HEK293 (cell line): ENCODE data around the gene MAP1LC3B2.
A peak's percentile ranks its signal among the peaks of the same experiment; 100 is the strongest.

Experiments
- CTCF ChIA-PET: fragments of 350-600 bp; formaldehyde crosslinking; extraction: SDS; loops from one replicate; lab custom pipeline; 2021; ENCODE audit warnings: antibody characterized with exemption; lab: Yijun Ruan, JAX
- POLR2A ChIA-PET: fragments of 300-600 bp; formaldehyde crosslinking; extraction: SDS; loops from one replicate; lab custom pipeline; 2020; ENCODE audit warnings: antibody characterized with exemption, inconsistent platforms; lab: Yijun Ruan, JAX
- H3K27ac ChIP-seq: fragments of 200-500 bp; sonication (Bioruptor generic); 2 replicates; pipeline ENCODE4 v1.5.1; 2014; ENCODE audit warnings: low read depth, low read length, control low read depth, inconsistent platforms; ENCODE audit errors: extremely low read depth
- H3K36me3 ChIP-seq, 2 experiments: fragments of 200-500 bp in 1 of 2; sonication (Bioruptor generic) in 1 of 2; 1 replicate in 1 of 2; 2 replicates in 1 of 2; pipeline ENCODE4 v1.5.1; 2014 to 2017; ENCODE audit warnings: inconsistent platforms in 2 of 2, low read length in 2 of 2; ENCODE audit not compliant: control insufficient read depth in 2 of 2, insufficient read depth in 1 of 2
- H3K4me1 ChIP-seq: fragments of 200-500 bp; sonication (Bioruptor generic); 2 replicates; pipeline ENCODE4 v1.5.1; 2014; ENCODE audit warnings: mild to moderate bottlenecking, low read length, inconsistent platforms; ENCODE audit not compliant: control insufficient read depth, insufficient read depth
- H3K4me3 ChIP-seq: 2 replicates; pipeline ENCODE4 v1.5.1; 2011; ENCODE audit warnings: low read depth, mild to moderate bottlenecking, control low read depth, low read length, moderate library complexity
- H3K9me3 ChIP-seq: fragments of 200-500 bp; sonication (Bioruptor generic); 2 replicates; pipeline ENCODE4 v1.5.1; 2014; ENCODE audit warnings: low read depth, low read length, inconsistent platforms; ENCODE audit not compliant: control insufficient read depth, insufficient read depth
- ZBTB17 ChIP-seq: fragments of 450-650 bp; formaldehyde crosslinking; IDR thresholded peaks from 2 replicates; pipeline ENCODE4 v1.5.1; 2016; ENCODE audit warnings: missing biosample characterization, missing genetic modification characterization
- ZNF121 ChIP-seq: fragments of 450-650 bp; formaldehyde crosslinking; IDR thresholded peaks from 2 replicates; pipeline ENCODE4 v1.5.1; 2016; ENCODE audit warnings: missing biosample characterization, missing genetic modification characterization
- ZNF223 ChIP-seq: fragments of 450-650 bp; formaldehyde crosslinking; IDR thresholded peaks from 2 replicates; pipeline ENCODE4 v1.5.1; 2016; ENCODE audit warnings: missing biosample characterization, missing genetic modification characterization
- ZNF341 ChIP-seq: fragments of 450-650 bp; formaldehyde crosslinking; IDR thresholded peaks from 2 replicates; pipeline ENCODE4; 2016; ENCODE audit warnings: low read depth, missing biosample characterization, missing genetic modification characterization
- ZNF37A ChIP-seq: fragments of 450-650 bp; IDR thresholded peaks from 2 replicates; pipeline ENCODE4 v1.5.1; 2018; ENCODE audit warnings: missing biosample characterization, missing genetic modification characterization
- ZNF391 ChIP-seq: fragments of 450-650 bp; formaldehyde crosslinking; IDR thresholded peaks from 2 replicates; pipeline ENCODE4 v1.5.1; 2016; ENCODE audit warnings: low read depth, missing biosample characterization, missing genetic modification characterization, borderline replicate concordance
- ZNF501 ChIP-seq: fragments of 450-650 bp; formaldehyde crosslinking; IDR thresholded peaks from 2 replicates; pipeline ENCODE4 v1.5.1; 2016; ENCODE audit warnings: missing biosample characterization, missing genetic modification characterization
- ZNF837 ChIP-seq: fragments of 450-650 bp; formaldehyde crosslinking; IDR thresholded peaks from 2 replicates; pipeline ENCODE4 v1.5.1; 2016; ENCODE audit warnings: missing biosample characterization, missing genetic modification characterization
- TF ChIP-seq, protein P1 (sequence below): fragments of 450-650 bp; formaldehyde crosslinking; IDR thresholded peaks from 2 replicates; pipeline ENCODE4 v1.5.1; 2017; ENCODE audit warnings: missing biosample characterization, missing genetic modification characterization
- TF ChIP-seq, protein P2 (sequence below): fragments of 450-650 bp; formaldehyde crosslinking; IDR thresholded peaks from 2 replicates; pipeline ENCODE4 v1.5.1; 2016; ENCODE audit warnings: missing biosample characterization, missing genetic modification characterization
- TF ChIP-seq, protein P3 (sequence below): fragments of 450-650 bp; formaldehyde crosslinking; IDR thresholded peaks from 2 replicates; pipeline ENCODE4 v1.5.1; 2017; ENCODE audit warnings: missing biosample characterization, missing genetic modification characterization
- TF ChIP-seq, protein P4 (sequence below): fragments of 450-650 bp; formaldehyde crosslinking; IDR thresholded peaks from 2 replicates; pipeline ENCODE4 v1.5.0; 2017; ENCODE audit warnings: missing biosample characterization, missing genetic modification characterization, borderline replicate concordance
- TF ChIP-seq, protein P5 (sequence below): fragments of 450-650 bp; formaldehyde crosslinking; IDR thresholded peaks from 2 replicates; pipeline ENCODE4 v1.5.1; 2016; ENCODE audit warnings: missing biosample characterization, missing genetic modification characterization
- TF ChIP-seq, protein P6 (sequence below): fragments of 450-650 bp; formaldehyde crosslinking; IDR thresholded peaks from 2 replicates; pipeline ENCODE4 v1.5.1; 2016; ENCODE audit warnings: missing biosample characterization, missing genetic modification characterization
- TF ChIP-seq, protein P7 (sequence below): fragments of 450-650 bp; formaldehyde crosslinking; IDR thresholded peaks from 2 replicates; pipeline ENCODE4 v1.5.1; 2016; ENCODE audit warnings: missing biosample characterization, missing genetic modification characterization

MAP1LC3B2 gene

DNA sequence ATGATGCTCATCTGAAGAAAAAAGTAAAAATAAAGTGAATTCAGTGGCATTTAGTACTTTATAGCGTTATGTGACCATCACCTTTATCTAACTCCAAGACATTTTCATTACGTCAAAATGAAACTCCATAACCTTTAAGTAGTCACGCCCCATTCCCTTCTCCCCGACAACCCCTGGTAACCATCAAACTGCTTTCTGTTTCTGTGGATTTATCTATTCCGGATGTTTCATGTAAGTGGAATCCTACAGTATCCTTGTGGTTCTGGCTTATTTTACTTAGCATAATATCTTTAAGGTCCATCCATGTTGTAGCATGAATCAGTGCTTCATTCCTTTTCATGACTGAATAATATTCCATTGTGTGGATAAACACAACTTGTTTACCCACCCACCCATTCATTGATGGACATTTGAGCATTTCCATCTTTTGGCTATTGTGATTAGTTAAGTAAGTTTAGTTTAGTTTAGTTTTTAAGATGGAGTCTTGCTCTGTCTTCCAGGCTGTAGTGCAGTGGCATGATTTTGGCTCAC, 18.5 kb upstream of the MAP1LC3B2 start (continued):
- TF ChIP-seq, protein P1, sequence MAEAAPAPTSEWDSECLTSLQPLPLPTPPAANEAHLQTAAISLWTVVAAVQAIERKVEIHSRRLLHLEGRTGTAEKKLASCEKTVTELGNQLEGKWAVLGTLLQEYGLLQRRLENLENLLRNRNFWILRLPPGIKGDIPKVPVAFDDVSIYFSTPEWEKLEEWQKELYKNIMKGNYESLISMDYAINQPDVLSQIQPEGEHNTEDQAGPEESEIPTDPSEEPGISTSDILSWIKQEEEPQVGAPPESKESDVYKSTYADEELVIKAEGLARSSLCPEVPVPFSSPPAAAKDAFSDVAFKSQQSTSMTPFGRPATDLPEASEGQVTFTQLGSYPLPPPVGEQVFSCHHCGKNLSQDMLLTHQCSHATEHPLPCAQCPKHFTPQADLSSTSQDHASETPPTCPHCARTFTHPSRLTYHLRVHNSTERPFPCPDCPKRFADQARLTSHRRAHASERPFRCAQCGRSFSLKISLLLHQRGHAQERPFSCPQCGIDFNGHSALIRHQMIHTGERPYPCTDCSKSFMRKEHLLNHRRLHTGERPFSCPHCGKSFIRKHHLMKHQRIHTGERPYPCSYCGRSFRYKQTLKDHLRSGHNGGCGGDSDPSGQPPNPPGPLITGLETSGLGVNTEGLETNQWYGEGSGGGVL (tag by site-specific recombination) = no peak
- TF ChIP-seq, all 188 proteins: peak for 2

DNA sequence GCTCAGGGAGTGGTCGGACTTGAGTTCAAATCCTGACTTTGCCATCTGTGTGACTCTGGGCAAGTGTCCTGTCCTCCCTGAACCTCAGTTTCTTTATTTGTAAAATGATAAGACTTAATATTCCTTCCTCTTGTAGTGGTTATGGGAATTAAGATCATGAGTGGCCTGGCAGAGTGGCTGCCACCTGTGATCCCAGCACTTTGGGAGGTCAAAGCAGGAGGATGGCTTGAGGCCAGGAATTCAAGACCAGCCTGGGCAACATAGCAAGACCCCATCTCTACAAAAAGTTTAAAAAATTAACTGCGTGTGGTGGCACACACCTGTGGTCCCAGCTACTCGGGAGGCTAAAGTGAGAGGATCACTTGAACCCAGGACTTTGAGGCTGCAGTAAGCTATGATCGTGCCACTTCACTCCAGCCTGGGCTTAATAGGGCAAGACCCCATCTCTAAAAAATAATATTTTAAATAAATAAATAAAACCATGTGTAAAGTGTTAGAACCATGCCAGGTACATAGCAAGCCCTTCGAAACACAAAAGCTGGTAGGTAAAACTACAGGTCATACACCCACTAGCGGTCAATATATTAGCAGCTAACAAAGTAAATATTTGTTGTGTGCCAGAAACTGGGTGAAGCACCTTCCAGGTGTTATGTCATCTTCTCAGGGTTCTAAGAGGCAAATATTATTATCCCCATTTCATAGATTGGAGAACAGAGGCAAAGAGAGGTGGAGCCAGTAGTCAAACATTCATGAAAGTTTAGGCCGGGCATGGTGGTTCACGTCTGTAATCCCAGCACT, 17.4 kb upstream of the MAP1LC3B2 start:
- TF ChIP-seq ZNF837 (tag by site-specific recombination) = no peak
- TF ChIP-seq ZNF341 (tag by site-specific recombination) = no peak
- TF ChIP-seq, protein P2, sequence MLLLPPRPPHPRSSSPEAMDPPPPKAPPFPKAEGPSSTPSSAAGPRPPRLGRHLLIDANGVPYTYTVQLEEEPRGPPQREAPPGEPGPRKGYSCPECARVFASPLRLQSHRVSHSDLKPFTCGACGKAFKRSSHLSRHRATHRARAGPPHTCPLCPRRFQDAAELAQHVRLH = no peak
- TF ChIP-seq ZNF121 (tag by site-specific recombination) = peak; percentile 65
- TF ChIP-seq, protein P3, sequence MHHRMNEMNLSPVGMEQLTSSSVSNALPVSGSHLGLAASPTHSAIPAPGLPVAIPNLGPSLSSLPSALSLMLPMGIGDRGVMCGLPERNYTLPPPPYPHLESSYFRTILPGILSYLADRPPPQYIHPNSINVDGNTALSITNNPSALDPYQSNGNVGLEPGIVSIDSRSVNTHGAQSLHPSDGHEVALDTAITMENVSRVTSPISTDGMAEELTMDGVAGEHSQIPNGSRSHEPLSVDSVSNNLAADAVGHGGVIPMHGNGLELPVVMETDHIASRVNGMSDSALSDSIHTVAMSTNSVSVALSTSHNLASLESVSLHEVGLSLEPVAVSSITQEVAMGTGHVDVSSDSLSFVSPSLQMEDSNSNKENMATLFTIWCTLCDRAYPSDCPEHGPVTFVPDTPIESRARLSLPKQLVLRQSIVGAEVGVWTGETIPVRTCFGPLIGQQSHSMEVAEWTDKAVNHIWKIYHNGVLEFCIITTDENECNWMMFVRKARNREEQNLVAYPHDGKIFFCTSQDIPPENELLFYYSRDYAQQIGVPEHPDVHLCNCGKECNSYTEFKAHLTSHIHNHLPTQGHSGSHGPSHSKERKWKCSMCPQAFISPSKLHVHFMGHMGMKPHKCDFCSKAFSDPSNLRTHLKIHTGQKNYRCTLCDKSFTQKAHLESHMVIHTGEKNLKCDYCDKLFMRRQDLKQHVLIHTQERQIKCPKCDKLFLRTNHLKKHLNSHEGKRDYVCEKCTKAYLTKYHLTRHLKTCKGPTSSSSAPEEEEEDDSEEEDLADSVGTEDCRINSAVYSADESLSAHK (tag by site-specific recombination) = no peak
- Histone ChIP-seq H3K36me3 (no peaks in the 10 kb centered on the region), H3K27ac (no peak overlapping the region), H3K4me1 (no peaks in the 10 kb centered on the region; the same call in 1 of the 2 replicates), H3K4me3 (no peak overlapping the region), H3K9me3 (no peaks in the 10 kb centered on the region)
- ChIA-PET CTCF (no interaction called here), POLR2A (no interaction called here)

DNA sequence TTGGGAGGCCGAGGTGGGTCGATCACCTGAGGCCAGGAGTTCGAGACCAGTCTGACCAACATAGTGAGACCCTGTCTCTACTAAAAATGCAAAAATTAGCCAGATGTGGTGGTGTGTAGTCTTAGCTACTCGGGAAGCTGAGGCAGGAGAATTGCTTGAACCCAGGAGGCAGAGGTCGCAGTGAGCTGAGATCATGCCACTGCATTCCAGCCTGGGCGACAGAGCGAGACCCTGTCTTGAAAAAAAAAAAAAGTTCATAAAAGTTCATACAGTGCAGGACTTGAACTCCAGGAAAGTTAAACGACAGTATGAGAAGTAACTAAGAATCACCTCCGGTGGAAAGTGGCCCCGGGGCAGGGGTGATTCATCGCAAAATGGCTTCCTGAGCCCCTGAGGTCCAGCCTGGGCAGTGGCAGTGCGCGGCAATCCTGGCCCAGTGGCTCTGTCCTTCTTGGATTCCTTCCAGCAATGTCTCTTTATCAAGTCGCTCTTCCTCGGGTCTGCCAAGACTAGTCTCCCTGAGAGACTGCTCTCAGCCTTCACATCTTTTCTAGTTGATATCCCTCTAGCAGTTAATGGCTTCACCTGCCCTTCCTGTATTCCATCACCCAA, 16.7 kb upstream of the MAP1LC3B2 start:
- no peak overlapping the region for H3K4me3 ChIP-seq
- no peak overlapping the region for H3K27ac ChIP-seq
- H3K9me3 ChIP-seq = no peaks in the 10 kb centered on the region
- ChIA-PET POLR2A (no interaction called here), CTCF (interaction anchor here (0.5 kb wide), 1 partner anchor 204 kb away, joined by 3 read pairs; no protein-coding TSS in a partner anchor)
- H3K4me1 ChIP-seq = no peaks in the 10 kb centered on the region; the same call in 1 of the 2 replicates
- no peaks in the 10 kb centered on the region for H3K36me3 ChIP-seq
- TF ChIP-seq, protein P4, sequence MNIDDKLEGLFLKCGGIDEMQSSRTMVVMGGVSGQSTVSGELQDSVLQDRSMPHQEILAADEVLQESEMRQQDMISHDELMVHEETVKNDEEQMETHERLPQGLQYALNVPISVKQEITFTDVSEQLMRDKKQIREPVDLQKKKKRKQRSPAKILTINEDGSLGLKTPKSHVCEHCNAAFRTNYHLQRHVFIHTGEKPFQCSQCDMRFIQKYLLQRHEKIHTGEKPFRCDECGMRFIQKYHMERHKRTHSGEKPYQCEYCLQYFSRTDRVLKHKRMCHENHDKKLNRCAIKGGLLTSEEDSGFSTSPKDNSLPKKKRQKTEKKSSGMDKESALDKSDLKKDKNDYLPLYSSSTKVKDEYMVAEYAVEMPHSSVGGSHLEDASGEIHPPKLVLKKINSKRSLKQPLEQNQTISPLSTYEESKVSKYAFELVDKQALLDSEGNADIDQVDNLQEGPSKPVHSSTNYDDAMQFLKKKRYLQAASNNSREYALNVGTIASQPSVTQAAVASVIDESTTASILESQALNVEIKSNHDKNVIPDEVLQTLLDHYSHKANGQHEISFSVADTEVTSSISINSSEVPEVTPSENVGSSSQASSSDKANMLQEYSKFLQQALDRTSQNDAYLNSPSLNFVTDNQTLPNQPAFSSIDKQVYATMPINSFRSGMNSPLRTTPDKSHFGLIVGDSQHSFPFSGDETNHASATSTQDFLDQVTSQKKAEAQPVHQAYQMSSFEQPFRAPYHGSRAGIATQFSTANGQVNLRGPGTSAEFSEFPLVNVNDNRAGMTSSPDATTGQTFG (tag by site-specific recombination) = no peak
- TF ChIP-seq ZNF37A (tag by site-specific recombination) (no peak), ZNF501 (tag by site-specific recombination) (no peak), ZNF223 (tag by site-specific recombination) (no peak; the same call in 1 of the 2 replicates), ZNF121 (tag by site-specific recombination) (peak; percentile 75), ZBTB17 (tag by site-specific recombination) (peak; percentile 12; the same call in 1 of the 2 replicates), ZNF391 (tag by site-specific recombination) (no peak)
- TF ChIP-seq, protein P5, sequence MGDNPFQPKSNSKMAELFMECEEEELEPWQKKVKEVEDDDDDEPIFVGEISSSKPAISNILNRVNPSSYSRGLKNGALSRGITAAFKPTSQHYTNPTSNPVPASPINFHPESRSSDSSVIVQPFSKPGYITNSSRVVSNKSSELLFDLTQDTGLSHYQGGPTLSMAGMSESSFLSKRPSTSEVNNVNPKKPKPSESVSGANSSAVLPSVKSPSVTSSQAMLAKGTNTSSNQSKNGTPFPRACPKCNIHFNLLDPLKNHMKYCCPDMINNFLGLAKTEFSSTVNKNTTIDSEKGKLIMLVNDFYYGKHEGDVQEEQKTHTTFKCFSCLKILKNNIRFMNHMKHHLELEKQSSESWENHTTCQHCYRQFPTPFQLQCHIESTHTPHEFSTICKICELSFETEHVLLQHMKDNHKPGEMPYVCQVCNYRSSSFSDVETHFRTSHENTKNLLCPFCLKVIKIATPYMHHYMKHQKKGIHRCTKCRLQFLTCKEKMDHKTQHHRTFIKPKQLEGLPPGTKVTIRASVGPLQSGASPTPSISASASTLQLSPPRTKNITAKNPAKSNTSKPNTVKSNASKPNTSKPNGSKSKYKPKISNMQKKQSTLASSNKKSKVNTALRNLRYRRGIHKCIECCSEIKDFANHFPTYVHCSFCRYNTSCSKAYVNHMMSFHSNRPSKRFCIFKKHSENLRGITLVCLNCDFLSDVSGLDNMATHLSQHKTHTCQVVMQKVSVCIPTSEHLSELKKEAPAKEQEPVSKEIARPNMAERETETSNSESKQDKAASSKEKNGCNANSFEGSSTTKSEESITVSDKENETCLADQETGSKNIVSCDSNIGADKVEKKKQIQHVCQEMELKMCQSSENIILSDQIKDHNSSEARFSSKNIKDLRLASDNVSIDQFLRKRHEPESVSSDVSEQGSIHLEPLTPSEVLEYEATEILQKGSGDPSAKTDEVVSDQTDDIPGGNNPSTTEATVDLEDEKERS = no peak
- TF ChIP-seq, protein P6, sequence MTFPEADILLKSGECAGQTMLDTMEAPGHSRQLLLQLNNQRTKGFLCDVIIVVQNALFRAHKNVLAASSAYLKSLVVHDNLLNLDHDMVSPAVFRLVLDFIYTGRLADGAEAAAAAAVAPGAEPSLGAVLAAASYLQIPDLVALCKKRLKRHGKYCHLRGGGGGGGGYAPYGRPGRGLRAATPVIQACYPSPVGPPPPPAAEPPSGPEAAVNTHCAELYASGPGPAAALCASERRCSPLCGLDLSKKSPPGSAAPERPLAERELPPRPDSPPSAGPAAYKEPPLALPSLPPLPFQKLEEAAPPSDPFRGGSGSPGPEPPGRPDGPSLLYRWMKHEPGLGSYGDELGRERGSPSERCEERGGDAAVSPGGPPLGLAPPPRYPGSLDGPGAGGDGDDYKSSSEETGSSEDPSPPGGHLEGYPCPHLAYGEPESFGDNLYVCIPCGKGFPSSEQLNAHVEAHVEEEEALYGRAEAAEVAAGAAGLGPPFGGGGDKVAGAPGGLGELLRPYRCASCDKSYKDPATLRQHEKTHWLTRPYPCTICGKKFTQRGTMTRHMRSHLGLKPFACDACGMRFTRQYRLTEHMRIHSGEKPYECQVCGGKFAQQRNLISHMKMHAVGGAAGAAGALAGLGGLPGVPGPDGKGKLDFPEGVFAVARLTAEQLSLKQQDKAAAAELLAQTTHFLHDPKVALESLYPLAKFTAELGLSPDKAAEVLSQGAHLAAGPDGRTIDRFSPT = no peak
- TF ChIP-seq, protein P7, sequence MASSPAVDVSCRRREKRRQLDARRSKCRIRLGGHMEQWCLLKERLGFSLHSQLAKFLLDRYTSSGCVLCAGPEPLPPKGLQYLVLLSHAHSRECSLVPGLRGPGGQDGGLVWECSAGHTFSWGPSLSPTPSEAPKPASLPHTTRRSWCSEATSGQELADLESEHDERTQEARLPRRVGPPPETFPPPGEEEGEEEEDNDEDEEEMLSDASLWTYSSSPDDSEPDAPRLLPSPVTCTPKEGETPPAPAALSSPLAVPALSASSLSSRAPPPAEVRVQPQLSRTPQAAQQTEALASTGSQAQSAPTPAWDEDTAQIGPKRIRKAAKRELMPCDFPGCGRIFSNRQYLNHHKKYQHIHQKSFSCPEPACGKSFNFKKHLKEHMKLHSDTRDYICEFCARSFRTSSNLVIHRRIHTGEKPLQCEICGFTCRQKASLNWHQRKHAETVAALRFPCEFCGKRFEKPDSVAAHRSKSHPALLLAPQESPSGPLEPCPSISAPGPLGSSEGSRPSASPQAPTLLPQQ (tag by site-specific recombination) = no peak
